Activated T-cell treated with anti-CD3 and anti-CD28 coated beads, Interleukin-2, amount 50 U/mL, for 4 hours (primary cell): ENCODE results near the gene UBE2I. TPM values are rescaled to one million over a fixed set of nuclear protein-coding genes. Genes with fewer than 3 reads are reported as not detected.

ENCODE experiments used
- ATAC-seq, 2 donors: fragments of 200-7000 bp; cut with Tn5 transposase; one replicate each; pipeline ENCODE4 v1.10.0; 2021
- DNase-seq: peaks from one replicate; pipeline ENCODE4 v3.0.0-alpha.2; 2020
- H3K27me3 Mint-ChIP-seq: one replicate; pipeline ENCODE4 v1.8.0; 2021; ENCODE audit warnings: low read depth, mixed read lengths
- H3K36me3 Mint-ChIP-seq: one replicate; pipeline ENCODE4 v1.8.0; 2022; ENCODE audit warnings: mixed read lengths; ENCODE audit not compliant: insufficient read depth
- H3K4me1 Mint-ChIP-seq: one replicate; pipeline ENCODE4 v1.8.0; 2021; ENCODE audit warnings: low read depth, mixed read lengths
- H3K4me3 Mint-ChIP-seq: one replicate; pipeline ENCODE4 v1.8.0; 2021; ENCODE audit warnings: mild to moderate bottlenecking, moderate library complexity, mixed read lengths
- H3K9me3 Mint-ChIP-seq: one replicate; pipeline ENCODE4 v1.8.0; 2021; ENCODE audit warnings: mixed read lengths
- total RNA-seq, 3 donors: library from RNA; stranded (reverse); gene quantifications; one replicate each; pipeline ENCODE4 v1.2.1, GENCODE V29; 2021

The UBE2I gene
- total RNA-seq, 3 donors from 2014 or later, result 234 to 251 (median 247) TPM

- Mint-ChIP-seq H3K27me3 (no peaks in the 10 kb centered on the region), H3K4me1 (peaks cover 44% of the 10 kb centered on the region)
These were observed 1.8 kb downstream of the UBE2I start for GRCh38 chr16:1311212-1311737.

GRCh38 chr16:1311738-1312466 is 2.5 kb downstream of the UBE2I start:
- Mint-ChIP-seq H3K4me1 (peaks cover 42% of the 10 kb centered on the region), H3K4me3 (peak overlapping the region; percentile 99), H3K27me3 (no peaks in the 10 kb centered on the region), H3K9me3 (no peaks in the 10 kb centered on the region), H3K36me3 (peaks cover 26% of the 10 kb centered on the region)
- ATAC-seq, result no peak
- DNase-seq, result no peak

More at GRCh38 chr16:1311212-1311737, 1.8 kb downstream of the UBE2I start:
- DNase-seq, result no peak
- H3K4me3 Mint-ChIP-seq, result peak overlapping the region; percentile 99
- H3K36me3 Mint-ChIP-seq, result peaks cover 20% of the 10 kb centered on the region
- ATAC-seq, result no peak
- no peaks in the 10 kb centered on the region for H3K9me3 Mint-ChIP-seq

GRCh38 chr16:1312467-1312816 is 3.0 kb downstream of the UBE2I start:
- no peak for DNase-seq
- no peaks in the 10 kb centered on the region for H3K27me3 Mint-ChIP-seq
- peaks cover 42% of the 10 kb centered on the region for H3K4me1 Mint-ChIP-seq
- ATAC-seq, result no peak
- no peaks in the 10 kb centered on the region for H3K9me3 Mint-ChIP-seq
- H3K4me3 Mint-ChIP-seq, result peak overlapping the region; percentile 60
- H3K36me3 Mint-ChIP-seq, result peaks cover 26% of the 10 kb centered on the region

- Mint-ChIP-seq H3K4me1 (peaks cover 42% of the 10 kb centered on the region), H3K4me3 (peak overlapping the region; percentile 60), H3K36me3 (peaks cover 27% of the 10 kb centered on the region), H3K27me3 (no peaks in the 10 kb centered on the region), H3K9me3 (no peaks in the 10 kb centered on the region)
- ATAC-seq (no peak), DNase-seq (no peak)
These were observed 3.5 kb downstream of the UBE2I start for GRCh38 chr16:1312903-1313302.

GRCh38 chr16:1313721-1314369 is 4.4 kb downstream of the UBE2I start:
- Mint-ChIP-seq H3K4me3 (no peak overlapping the region), H3K4me1 (peaks cover 42% of the 10 kb centered on the region), H3K9me3 (no peaks in the 10 kb centered on the region), H3K36me3 (peaks cover 33% of the 10 kb centered on the region), H3K27me3 (no peaks in the 10 kb centered on the region)
- ATAC-seq, result no peak
- DNase-seq, result no peak

- ATAC-seq (no peak), DNase-seq (no peak)
- Mint-ChIP-seq H3K36me3 (peaks cover 37% of the 10 kb centered on the region), H3K27me3 (no peaks in the 10 kb centered on the region), H3K9me3 (no peaks in the 10 kb centered on the region), H3K4me1 (peaks cover 42% of the 10 kb centered on the region), H3K4me3 (no peak overlapping the region)
These were observed 5.1 kb downstream of the UBE2I start for GRCh38 chr16:1314399-1315068.

- Mint-ChIP-seq H3K27me3 (no peaks in the 10 kb centered on the region), H3K9me3 (no peaks in the 10 kb centered on the region), H3K4me3 (no peak overlapping the region), H3K36me3 (peaks cover 39% of the 10 kb centered on the region), H3K4me1 (peaks cover 39% of the 10 kb centered on the region)
- ATAC-seq (no peak), DNase-seq (no peak)
These were observed 5.9 kb downstream of the UBE2I start for GRCh38 chr16:1315081-1316032.

GRCh38 chr16:1316033-1316405 is 6.6 kb downstream of the UBE2I start:
- no peaks in the 10 kb centered on the region for H3K27me3 Mint-ChIP-seq
- no peaks in the 10 kb centered on the region for H3K9me3 Mint-ChIP-seq
- DNase-seq (no peak), ATAC-seq (no peak)
- no peak overlapping the region for H3K4me3 Mint-ChIP-seq
- peaks cover 32% of the 10 kb centered on the region for H3K4me1 Mint-ChIP-seq
- H3K36me3 Mint-ChIP-seq, result peaks cover 35% of the 10 kb centered on the region

- no peak for ATAC-seq
- Mint-ChIP-seq H3K36me3 (peaks cover 34% of the 10 kb centered on the region), H3K4me1 (peaks cover 17% of the 10 kb centered on the region), H3K27me3 (no peaks in the 10 kb centered on the region), H3K9me3 (no peaks in the 10 kb centered on the region), H3K4me3 (no peak overlapping the region)
- no peak for DNase-seq
These were observed 8.2 kb downstream of the UBE2I start for GRCh38 chr16:1317479-1318267.

GRCh38 chr16:1318268-1318545 is 8.8 kb downstream of the UBE2I start:
- Mint-ChIP-seq H3K9me3 (no peaks in the 10 kb centered on the region), H3K4me1 (peaks cover 12% of the 10 kb centered on the region), H3K4me3 (no peak overlapping the region), H3K27me3 (no peaks in the 10 kb centered on the region), H3K36me3 (peaks cover 32% of the 10 kb centered on the region)
- no peak for DNase-seq
- ATAC-seq, result no peak

GRCh38 chr16:1319041-1319440 is 9.6 kb downstream of the UBE2I start:
- H3K9me3 Mint-ChIP-seq, result no peaks in the 10 kb centered on the region
- peaks cover 34% of the 10 kb centered on the region for H3K36me3 Mint-ChIP-seq
- no peak for ATAC-seq
- peaks cover 5% of the 10 kb centered on the region for H3K4me1 Mint-ChIP-seq
- no peak for DNase-seq
- no peaks in the 10 kb centered on the region for H3K27me3 Mint-ChIP-seq
- no peak overlapping the region for H3K4me3 Mint-ChIP-seq

GRCh38 chr16:1320097-1320496 is 10.7 kb downstream of the UBE2I start:
- ATAC-seq (no peak), DNase-seq (no peak)
- Mint-ChIP-seq H3K9me3 (no peaks in the 10 kb centered on the region), H3K4me3 (no peak overlapping the region), H3K27me3 (no peaks in the 10 kb centered on the region), H3K4me1 (no peaks in the 10 kb centered on the region), H3K36me3 (peaks cover 34% of the 10 kb centered on the region)

GRCh38 chr16:1320658-1321240 is 11.3 kb downstream of the UBE2I start:
- ATAC-seq, result no peak
- Mint-ChIP-seq H3K27me3 (no peaks in the 10 kb centered on the region), H3K36me3 (peaks cover 30% of the 10 kb centered on the region)

More at GRCh38 chr16:1320658-1321240, 11.3 kb downstream of the UBE2I start:
- no peaks in the 10 kb centered on the region for H3K9me3 Mint-ChIP-seq
- DNase-seq, result no peak
- H3K4me3 Mint-ChIP-seq, result no peak overlapping the region
- no peaks in the 10 kb centered on the region for H3K4me1 Mint-ChIP-seq
